AG10803 (cell line): ENCODE results near the gene PLA2G4B.

Experiments
- DNase-seq: peaks from one replicate; pipeline ENCODE4 v3.0.0; 2010; ENCODE audit warnings: low read depth
- H3K4me3 ChIP-seq: 2 replicates; pipeline ENCODE4 v1.5.1; 2011; ENCODE audit warnings: mild to moderate bottlenecking, low read length, control low read depth
- TF ChIP-seq, protein P1 (sequence below): conservative IDR thresholded peaks from 2 replicates; pipeline ENCODE4 v1.5.1; 2011; ENCODE audit warnings: mild to moderate bottlenecking, low read length, control low read depth, inconsistent platforms

The PLA2G4B gene

DNA sequence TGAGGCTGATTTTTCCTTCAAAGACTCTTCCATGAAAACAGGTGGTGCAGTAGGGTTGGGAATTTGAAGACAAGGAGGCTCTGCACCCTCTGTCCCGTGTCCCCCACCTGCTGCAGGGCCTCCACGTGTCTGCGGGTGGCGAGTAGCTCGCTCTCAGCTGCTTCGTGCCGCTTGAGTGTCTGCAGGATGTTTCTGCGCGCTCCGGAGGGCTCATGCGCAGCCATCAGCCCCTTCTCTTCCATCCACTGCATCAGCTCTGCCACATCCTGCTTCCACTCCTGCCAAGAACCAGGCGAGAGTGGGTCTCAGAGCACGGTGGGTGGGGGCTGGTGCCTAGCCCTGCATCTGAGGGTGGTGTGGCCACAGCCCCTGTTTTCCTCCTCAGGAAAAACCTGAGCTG lies 37.4 kb downstream of the PLA2G4B start:
- TF ChIP-seq, protein P1, sequence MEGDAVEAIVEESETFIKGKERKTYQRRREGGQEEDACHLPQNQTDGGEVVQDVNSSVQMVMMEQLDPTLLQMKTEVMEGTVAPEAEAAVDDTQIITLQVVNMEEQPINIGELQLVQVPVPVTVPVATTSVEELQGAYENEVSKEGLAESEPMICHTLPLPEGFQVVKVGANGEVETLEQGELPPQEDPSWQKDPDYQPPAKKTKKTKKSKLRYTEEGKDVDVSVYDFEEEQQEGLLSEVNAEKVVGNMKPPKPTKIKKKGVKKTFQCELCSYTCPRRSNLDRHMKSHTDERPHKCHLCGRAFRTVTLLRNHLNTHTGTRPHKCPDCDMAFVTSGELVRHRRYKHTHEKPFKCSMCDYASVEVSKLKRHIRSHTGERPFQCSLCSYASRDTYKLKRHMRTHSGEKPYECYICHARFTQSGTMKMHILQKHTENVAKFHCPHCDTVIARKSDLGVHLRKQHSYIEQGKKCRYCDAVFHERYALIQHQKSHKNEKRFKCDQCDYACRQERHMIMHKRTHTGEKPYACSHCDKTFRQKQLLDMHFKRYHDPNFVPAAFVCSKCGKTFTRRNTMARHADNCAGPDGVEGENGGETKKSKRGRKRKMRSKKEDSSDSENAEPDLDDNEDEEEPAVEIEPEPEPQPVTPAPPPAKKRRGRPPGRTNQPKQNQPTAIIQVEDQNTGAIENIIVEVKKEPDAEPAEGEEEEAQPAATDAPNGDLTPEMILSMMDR: no peak
- DNase-seq: no peak
- no peak overlapping the region for H3K4me3 ChIP-seq

DNA sequence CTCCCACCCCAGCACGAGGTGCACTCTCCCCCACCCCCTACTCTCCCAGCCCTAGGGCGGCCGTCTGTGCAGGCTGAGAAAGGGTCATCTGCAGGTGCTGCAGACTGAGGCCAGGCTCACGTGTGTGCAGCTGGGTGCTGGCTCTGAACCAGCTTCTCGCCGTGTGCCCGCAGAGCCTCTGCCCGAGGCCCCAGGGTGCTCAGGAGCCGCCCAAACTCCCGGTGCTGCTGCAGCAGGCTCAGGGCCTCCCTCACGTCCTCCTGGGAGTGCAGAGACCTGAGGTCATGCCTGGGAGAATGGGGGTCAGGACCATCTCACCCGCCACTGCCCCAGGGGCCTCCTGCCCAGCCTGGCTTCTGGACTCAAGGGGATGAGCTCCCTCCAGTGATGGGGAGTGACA lies 38.0 kb downstream of the PLA2G4B start:
- no peak overlapping the region for H3K4me3 ChIP-seq
- TF ChIP-seq, protein P1: no peak
- DNase-seq: no peak

DNA sequence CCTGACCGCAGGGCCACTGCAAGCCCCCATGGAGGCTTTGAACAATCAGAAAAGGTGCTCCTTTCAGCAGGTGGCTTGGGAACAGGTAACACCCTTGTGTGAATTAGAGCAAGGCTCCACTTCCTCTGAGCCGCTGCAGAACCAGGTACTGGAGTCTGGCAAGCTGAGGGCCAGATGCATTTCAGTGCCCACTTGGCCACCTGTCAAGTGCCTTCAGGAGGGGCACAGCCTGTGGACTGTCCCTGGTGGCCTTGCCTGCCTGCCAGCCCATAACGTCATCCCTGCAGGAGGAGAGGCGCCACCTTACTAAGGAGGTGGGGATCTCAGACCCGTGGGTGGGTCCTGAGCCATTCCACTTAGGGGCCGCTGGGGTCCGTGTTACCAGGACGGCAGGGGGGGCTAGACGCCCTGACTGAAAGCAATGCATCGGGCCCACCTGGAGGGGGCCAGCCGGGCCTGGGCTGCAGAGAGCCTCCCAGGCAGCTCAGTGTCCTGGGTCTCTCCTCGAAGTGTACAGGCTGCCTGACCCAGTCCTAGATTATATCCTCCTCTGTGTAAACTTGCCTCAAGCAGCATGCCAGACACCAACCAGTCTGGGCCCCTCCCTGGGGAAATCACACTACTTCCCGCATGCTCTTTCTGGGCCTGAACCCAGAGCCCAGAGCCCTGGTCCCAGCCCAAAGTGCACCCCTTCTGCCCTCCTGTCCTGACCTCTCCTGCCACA lies 39.1 kb downstream of the PLA2G4B start:
- H3K4me3 ChIP-seq: no peak overlapping the region
- no peak for DNase-seq
- TF ChIP-seq, protein P1: no peak

DNA sequence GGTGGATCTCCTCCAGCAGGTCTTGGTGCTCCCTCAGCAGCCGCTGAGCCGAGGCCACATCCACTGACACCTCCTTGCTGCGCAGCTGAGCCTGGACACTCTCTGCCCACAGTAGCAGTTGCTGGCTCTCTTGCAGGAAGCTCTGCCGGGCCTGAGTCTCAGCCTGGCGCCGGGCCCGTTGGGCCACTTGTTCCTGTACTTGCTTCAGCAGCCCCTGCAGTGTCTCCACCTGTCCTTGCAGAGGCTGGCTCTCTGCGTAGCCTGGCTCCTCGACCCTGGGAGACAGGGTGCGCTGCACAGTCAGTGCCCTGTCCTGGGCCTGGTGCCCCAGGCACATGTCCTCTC lies 39.7 kb downstream of the PLA2G4B start:
- TF ChIP-seq, protein P1: no peak
- no peak for DNase-seq
- H3K4me3 ChIP-seq: no peak overlapping the region

DNA sequence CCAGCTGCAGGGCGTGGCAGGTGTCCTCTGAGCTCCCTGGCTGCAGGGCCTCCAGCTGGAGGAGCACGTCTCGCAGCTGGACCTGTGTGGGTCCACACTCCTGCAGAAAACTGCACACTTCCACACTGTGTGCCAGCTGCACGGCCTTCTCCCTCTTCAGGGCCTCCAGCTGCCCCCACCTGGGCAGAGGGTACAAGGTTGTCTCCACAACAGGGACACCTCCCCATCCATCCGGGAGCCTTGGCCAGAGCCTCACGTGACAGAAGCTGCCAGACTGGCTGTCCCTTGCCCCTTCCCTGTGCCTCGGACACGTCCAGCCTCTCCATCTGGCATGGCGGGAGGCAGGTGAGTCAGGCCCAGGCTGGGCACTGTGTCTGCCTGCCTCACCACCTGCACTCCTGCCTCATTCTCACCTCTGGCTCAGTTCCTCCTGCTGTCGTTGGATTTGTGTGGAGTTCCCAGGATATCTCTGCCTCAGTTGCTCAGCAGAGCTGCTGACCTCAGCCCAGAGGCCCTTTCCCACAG lies 40.7 kb downstream of the PLA2G4B start:
- H3K4me3 ChIP-seq: no peak overlapping the region
- DNase-seq: no peak
- TF ChIP-seq, protein P1: no peak

DNA sequence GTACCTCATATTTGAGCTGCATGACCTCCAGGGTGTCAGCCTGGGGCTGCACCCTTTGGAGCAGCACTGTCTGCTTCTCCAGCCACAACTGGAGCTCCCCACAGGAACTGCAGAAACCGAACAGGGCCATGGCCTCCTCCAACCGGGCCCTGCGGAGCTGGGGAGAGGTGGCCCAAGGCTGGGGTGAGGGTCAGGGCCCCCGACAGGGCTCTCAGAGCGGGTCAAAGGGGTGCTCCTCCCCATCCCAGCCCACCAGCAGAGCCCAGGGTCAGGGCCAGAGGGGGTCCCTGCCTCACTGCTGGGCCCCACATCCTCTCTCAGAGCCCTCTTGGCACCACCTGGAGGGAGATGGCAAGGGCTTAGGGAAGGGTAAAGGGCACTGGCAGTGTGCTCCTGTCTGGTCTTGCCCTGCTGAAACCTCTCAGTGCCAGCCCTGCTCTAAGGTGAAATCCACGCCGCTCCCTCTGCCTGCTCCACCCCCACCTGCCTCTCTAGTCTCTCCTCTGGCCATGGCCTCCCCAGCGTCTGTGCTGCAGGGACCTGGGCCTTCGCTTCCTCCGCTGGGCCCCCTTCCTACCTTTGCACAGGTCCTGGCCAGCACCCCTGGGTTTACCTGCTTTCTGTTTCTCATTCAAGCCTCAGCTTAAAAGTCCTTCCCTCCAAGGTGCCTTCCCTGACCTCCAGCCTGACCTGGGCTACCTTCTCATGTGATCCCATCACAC lies 41.7 kb downstream of the PLA2G4B start:
- no peak for DNase-seq
- TF ChIP-seq, protein P1: no peak

DNA sequence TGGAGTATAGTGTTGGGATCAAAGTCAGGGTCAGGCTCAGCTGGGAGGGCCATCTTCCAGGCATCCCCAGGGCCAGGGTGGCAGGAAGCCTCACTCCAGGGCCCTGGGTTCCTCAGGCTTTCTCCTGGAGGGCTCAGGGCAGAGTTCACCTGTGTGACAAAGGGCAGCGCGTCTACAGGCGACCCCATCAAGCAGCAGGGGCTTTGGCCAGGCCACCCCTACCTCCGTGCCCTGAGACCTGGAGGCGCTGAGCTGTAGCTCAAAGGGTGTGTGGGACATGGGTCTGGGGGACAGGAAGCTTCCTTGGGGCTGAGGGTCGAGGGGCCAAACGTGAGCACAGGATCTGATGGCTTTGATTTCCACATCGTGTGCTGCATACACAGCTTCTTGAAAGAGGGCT lies 42.4 kb downstream of the PLA2G4B start:
- TF ChIP-seq, protein P1: no peak
- H3K4me3 ChIP-seq: no peak overlapping the region
- DNase-seq: no peak

More for the DNA sequence above, 41.7 kb downstream of the PLA2G4B start:
- no peak overlapping the region for H3K4me3 ChIP-seq
